GM18868 (cell line): ENCODE data around the gene RNF187.

ENCODE experiments used
- ATAC-seq: cut with Tn5 transposase; IDR thresholded peaks from one replicate; pipeline ENCODE4 v1.9.1; 2021; ENCODE audit warnings: mild to moderate bottlenecking, moderate library complexity; ENCODE audit not compliant: unreplicated experiment

RNF187 gene

GRCh38 chr1:228487336-228488124, at the start of gene RNF187:
Gene RNF187 (plus strand): TSS chr1:228487382.
- ATAC-seq: peak; percentile 28

- ATAC-seq: no peak
Measured at GRCh38 chr1:228437424-228437962, 49.7 kb upstream of the RNF187 start.

- no peak for ATAC-seq
Measured at GRCh38 chr1:228438266-228438665, 48.9 kb upstream of the RNF187 start.

GRCh38 chr1:228440761-228441500, 46.3 kb upstream of the RNF187 start:
- no peak for ATAC-seq

- no peak for ATAC-seq
Measured at GRCh38 chr1:228443395-228443794, 43.8 kb upstream of the RNF187 start.

GRCh38 chr1:228445490-228445842, 41.7 kb upstream of the RNF187 start:
- ATAC-seq: no peak

GRCh38 chr1:228445843-228446650, 41.1 kb upstream of the RNF187 start:
- ATAC-seq: peak; percentile 79

- no peak for ATAC-seq
Measured at GRCh38 chr1:228446852-228447251, 40.3 kb upstream of the RNF187 start.

GRCh38 chr1:228448372-228448771, 38.8 kb upstream of the RNF187 start:
- ATAC-seq: no peak

- no peak for ATAC-seq
Measured at GRCh38 chr1:228450200-228450599, 37.0 kb upstream of the RNF187 start.

- no peak for ATAC-seq
Measured at GRCh38 chr1:228452194-228453021, 34.8 kb upstream of the RNF187 start.

GRCh38 chr1:228453022-228453560, 34.1 kb upstream of the RNF187 start:
- no peak for ATAC-seq

- no peak for ATAC-seq
Measured at GRCh38 chr1:228453614-228454013, 33.6 kb upstream of the RNF187 start.

GRCh38 chr1:228454238-228454637, 32.9 kb upstream of the RNF187 start:
- no peak for ATAC-seq

- ATAC-seq: no peak
Measured at GRCh38 chr1:228455715-228456114, 31.5 kb upstream of the RNF187 start.

GRCh38 chr1:228456252-228457016, 30.7 kb upstream of the RNF187 start:
- ATAC-seq: no peak

- ATAC-seq: peak; percentile 3
Measured at GRCh38 chr1:228457017-228457395, 30.2 kb upstream of the RNF187 start.

GRCh38 chr1:228457396-228458176, 29.6 kb upstream of the RNF187 start:
- peak; percentile 88 for ATAC-seq
